RWPE2 (cell line): Measurements from ENCODE around the gene QSOX1.

ENCODE experiments used
- ATAC-seq: fragments of 200-7000 bp; cut with Tn5 transposase; 3 replicates; pipeline ENCODE4 v1.9.1; 2021; ENCODE audit warnings: low read depth
- DNase-seq: peaks from one replicate; pipeline ENCODE4 v3.0.0-alpha.2; 2020; ENCODE audit warnings: low spot score
- H3K27ac ChIP-seq: fragments of 450-650 bp; 2 replicates; pipeline ENCODE4 v1.5.1; 2017; ENCODE audit warnings: mild to moderate bottlenecking; ENCODE audit not compliant: poor library complexity, severe bottlenecking
- H3K27me3 ChIP-seq: fragments of 250-450 bp; sonication (Bioruptor Pico); 2 replicates; pipeline ENCODE4 v1.5.1; 2021; ENCODE audit warnings: mild to moderate bottlenecking, moderate library complexity; ENCODE audit not compliant: insufficient read depth, poor library complexity, severe bottlenecking
- H3K36me3 ChIP-seq: fragments of 250-450 bp; sonication (Bioruptor Pico); 2 replicates; pipeline ENCODE4 v1.5.1; 2020; ENCODE audit warnings: low read depth, mild to moderate bottlenecking, moderate library complexity
- H3K4me1 ChIP-seq: fragments of 250-450 bp; sonication (Bioruptor Pico); 2 replicates; pipeline ENCODE4 v1.5.1; 2021; ENCODE audit warnings: mild to moderate bottlenecking, moderate library complexity; ENCODE audit not compliant: insufficient read depth, poor library complexity, severe bottlenecking
- H3K4me3 ChIP-seq: fragments of 250-450 bp; sonication (Bioruptor Pico); 2 replicates; pipeline ENCODE4 v1.5.1; 2021; ENCODE audit warnings: mild to moderate bottlenecking, moderate library complexity; ENCODE audit not compliant: severe bottlenecking
- H3K9me3 ChIP-seq: fragments of 250-450 bp; sonication (Bioruptor Pico); 2 replicates; pipeline ENCODE4 v1.5.1; 2021; ENCODE audit warnings: mild to moderate bottlenecking, moderate library complexity; ENCODE audit not compliant: severe bottlenecking
- TF ChIP-seq, protein P1 (sequence below): fragments of 450-650 bp; IDR thresholded peaks from one replicate; pipeline ENCODE4 v1.5.1; 2017; ENCODE audit warnings: mild to moderate bottlenecking, moderate library complexity; ENCODE audit not compliant: poor library complexity, severe bottlenecking

QSOX1 gene

DNA sequence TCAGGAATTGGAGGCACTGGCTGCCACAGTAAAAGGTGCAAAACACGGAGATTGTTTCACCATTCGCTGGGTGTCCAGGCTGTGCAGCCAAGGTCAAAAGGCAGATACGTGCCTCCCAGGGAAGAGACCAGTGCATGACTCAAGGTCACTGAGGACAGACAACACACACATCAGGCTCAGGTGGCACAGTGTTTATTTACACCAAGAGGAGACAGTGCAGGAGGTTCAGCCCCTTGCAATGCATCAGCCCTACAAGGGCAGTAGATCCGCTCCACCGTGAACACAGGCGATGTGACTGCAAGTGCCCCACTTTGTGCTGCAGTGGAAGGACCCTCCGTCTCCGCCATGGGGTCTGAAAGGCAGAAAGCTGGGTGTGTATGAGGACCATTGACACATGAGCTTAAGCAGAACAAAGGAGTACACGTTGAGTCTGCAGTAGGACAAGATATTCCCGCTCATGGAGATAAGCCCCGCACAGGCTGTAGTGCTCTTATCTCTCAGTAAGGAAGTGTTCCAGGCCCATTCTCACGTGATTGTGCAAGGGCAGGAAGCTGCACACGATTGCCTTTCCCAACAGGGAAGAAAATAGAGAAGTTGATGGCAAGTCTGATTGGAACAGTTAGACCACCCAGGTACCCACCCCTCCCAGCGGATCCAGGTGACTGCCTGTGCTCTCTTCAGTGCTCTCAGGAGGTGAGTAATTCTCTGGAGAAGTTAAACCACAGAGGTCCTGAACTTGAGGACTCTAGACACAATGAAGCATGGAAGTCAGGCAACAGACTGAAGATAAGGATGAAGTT, 37.5 kb upstream of the QSOX1 start:
- TF ChIP-seq, protein P1, sequence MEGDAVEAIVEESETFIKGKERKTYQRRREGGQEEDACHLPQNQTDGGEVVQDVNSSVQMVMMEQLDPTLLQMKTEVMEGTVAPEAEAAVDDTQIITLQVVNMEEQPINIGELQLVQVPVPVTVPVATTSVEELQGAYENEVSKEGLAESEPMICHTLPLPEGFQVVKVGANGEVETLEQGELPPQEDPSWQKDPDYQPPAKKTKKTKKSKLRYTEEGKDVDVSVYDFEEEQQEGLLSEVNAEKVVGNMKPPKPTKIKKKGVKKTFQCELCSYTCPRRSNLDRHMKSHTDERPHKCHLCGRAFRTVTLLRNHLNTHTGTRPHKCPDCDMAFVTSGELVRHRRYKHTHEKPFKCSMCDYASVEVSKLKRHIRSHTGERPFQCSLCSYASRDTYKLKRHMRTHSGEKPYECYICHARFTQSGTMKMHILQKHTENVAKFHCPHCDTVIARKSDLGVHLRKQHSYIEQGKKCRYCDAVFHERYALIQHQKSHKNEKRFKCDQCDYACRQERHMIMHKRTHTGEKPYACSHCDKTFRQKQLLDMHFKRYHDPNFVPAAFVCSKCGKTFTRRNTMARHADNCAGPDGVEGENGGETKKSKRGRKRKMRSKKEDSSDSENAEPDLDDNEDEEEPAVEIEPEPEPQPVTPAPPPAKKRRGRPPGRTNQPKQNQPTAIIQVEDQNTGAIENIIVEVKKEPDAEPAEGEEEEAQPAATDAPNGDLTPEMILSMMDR = no peak
- Histone ChIP-seq H3K9me3 (no peaks in the 10 kb centered on the region), H3K27ac (peak overlapping the region; percentile 60), H3K4me3 (no peak overlapping the region), H3K36me3 (peaks cover 8% of the 10 kb centered on the region), H3K4me1 (peaks cover 20% of the 10 kb centered on the region), H3K27me3 (no peaks in the 10 kb centered on the region)
- ATAC-seq (peak; percentile 55), DNase-seq (no peak)

DNA sequence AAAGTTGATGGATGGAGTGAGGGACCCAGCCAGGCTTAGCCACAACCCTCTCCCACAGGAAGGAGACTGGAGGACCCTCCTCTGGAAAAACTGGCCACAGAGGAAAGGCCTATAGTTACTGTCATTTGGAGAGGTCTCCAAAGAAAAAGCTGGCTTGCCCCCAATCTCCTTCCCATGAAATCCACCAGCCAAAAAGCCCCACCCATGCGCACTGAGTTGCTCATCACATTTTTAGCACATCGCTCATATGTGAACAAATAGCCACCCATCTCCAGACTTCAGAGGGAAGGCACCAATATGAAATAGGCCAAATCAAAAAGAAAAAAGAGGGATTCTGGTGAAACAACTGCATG, 36.9 kb upstream of the QSOX1 start:
- TF ChIP-seq, protein P1 = no peak
- Histone ChIP-seq H3K36me3 (peaks cover 2% of the 10 kb centered on the region), H3K27ac (peak overlapping the region; percentile 60), H3K4me3 (no peak overlapping the region), H3K4me1 (peaks cover 21% of the 10 kb centered on the region), H3K27me3 (no peaks in the 10 kb centered on the region), H3K9me3 (no peaks in the 10 kb centered on the region)
- DNase-seq (no peak), ATAC-seq (peak; percentile 78)

DNA sequence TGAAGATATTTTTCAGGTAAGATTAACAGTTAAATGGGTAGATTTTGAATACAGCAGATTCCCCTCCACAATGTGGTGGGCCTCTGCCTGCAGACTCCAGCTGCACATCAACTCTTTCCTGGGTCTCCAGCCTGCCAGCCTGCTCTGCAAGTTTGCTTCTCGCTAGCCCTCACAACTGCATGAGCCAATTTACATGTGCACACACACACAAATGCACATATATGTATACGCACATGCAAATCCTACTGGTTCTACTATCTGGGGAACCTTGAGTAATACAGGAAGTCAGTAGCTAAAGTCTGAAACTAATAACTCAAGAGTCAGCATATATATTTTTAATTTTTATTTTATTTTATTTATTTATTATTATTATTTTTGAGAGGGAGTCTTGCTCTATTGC, 34.8 kb upstream of the QSOX1 start:
- TF ChIP-seq, protein P1 = no peak
- Histone ChIP-seq H3K9me3 (no peaks in the 10 kb centered on the region), H3K4me3 (no peak overlapping the region), H3K27ac (no peak overlapping the region), H3K36me3 (no peaks in the 10 kb centered on the region), H3K4me1 (peaks cover 28% of the 10 kb centered on the region), H3K27me3 (no peaks in the 10 kb centered on the region)
- DNase-seq (no peak), ATAC-seq (no peak)

DNA sequence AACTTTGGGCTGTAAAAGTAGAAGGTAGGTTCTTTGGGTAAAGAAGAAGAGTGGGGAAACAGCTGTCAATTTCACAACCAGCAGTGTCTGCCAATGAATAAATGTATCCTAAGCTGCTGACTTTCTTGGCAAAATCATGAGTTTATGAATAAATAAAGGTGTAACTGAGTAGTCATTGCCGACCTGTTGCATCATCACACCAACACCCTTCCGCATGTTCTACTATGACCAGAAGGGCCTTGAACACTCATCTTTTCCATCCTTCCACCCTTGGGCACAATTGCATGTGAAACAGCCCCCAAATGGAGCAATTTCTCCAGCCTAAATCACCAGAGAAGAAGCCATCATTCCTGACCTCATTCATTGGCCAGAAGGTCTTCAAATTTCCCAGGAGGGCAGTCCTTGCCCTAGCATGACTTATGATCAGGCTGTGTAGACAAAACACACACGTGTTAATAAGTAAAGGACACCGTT, 31.2 kb upstream of the QSOX1 start:
- Histone ChIP-seq H3K36me3 (no peaks in the 10 kb centered on the region), H3K9me3 (no peaks in the 10 kb centered on the region), H3K4me3 (no peak overlapping the region), H3K4me1 (peaks cover 17% of the 10 kb centered on the region), H3K27me3 (no peaks in the 10 kb centered on the region), H3K27ac (peak overlapping the region; percentile 60)
- TF ChIP-seq, protein P1 = no peak
- ATAC-seq (peak; percentile 80), DNase-seq (no peak)

DNA sequence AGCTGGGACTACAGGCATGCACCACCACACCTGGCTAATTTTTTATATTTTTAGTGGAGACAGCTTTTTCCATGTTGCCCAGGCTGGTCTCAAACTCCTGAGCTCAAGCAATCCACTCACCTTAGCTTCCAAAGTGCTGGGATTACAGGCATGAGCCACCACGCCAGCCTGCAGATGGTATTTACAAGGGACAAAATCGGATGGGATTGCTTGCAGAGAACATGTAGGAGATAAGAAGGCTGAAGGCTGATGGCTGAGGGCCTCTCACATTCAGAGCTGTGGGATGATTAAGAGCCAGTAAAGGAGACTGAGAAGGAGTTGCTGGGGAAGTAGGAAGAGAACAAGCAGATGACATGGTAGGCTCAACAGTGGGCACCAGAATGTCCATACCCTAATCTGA, 24.0 kb upstream of the QSOX1 start:
- DNase-seq (no peak), ATAC-seq (no peak)
- TF ChIP-seq, protein P1 = no peak
- Histone ChIP-seq H3K4me3 (no peak overlapping the region), H3K27ac (peak overlapping the region; percentile 48), H3K9me3 (no peaks in the 10 kb centered on the region), H3K4me1 (peaks cover 9% of the 10 kb centered on the region), H3K27me3 (no peaks in the 10 kb centered on the region), H3K36me3 (no peaks in the 10 kb centered on the region)
